ENCODE data around the gene SHE. TPM values are rescaled to one million over a fixed set of nuclear protein-coding genes. Genes with fewer than 3 reads are reported as not detected.

SHE gene
- total and polyA plus RNA-seq, 2 experiments from 2014 or later, result 0.23 to 0.69 TPM

GRCh38 chr1:154431586-154432373 is 70.4 kb downstream of the SHE start:
- Histone ChIP-seq H3K27me3 (ENCODE audit: insufficient read depth) (no peaks in the 10 kb centered on the region), H3K4me2 (peak overlapping the region; percentile 64; the same call in 1 of the 2 replicates), H3F3A (replicated peaks; ENCODE audit: low read depth) (no peaks in the 10 kb centered on the region), H2AFZ (no peak overlapping the region), H3K79me2 (replicated peaks; ENCODE audit: insufficient read depth) (no peaks in the 10 kb centered on the region), H3K4me3 (no peak overlapping the region), H3K27ac (ENCODE audit: low read depth) (no peak overlapping the region), H3K9me2 (ENCODE audit: insufficient read depth) (no peaks in the 10 kb centered on the region), H4K20me1 (replicated peaks; ENCODE audit: insufficient read depth) (no peaks in the 10 kb centered on the region), H3K36me3 (ENCODE audit: insufficient read depth) (no peaks in the 10 kb centered on the region), H3K4me1 (ENCODE audit: insufficient read depth) (peaks cover 24% of the 10 kb centered on the region)
- no peaks in the 10 kb centered on the region for H3K36me3 Mint-ChIP-seq (ENCODE audit: low read depth)
- H3K27ac Mint-ChIP-seq, result no peak overlapping the region
- H3K27me3 Mint-ChIP-seq (ENCODE audit: insufficient read depth, low read depth, poor library complexity), result peaks cover 7% of the 10 kb centered on the region
- DNase-seq (ENCODE audit: low spot score) (no peak), ATAC-seq (no peak)
- H3K4me1 Mint-ChIP-seq, result peaks cover 26% of the 10 kb centered on the region
- H3K9me3 Mint-ChIP-seq, result no peaks in the 10 kb centered on the region
- TF ChIP-seq EZH2phosphoT487 (IDR thresholded peaks at IDR 0.05; ENCODE audit: unreplicated experiment) (no peak), NANOG (IDR thresholded peaks at IDR 0.05; ENCODE audit: borderline replicate concordance) (no peak), STAT1 (IDR thresholded peaks at IDR 0.05; ENCODE audit: unreplicated experiment) (no peak), JUNB (IDR thresholded peaks at IDR 0.05; ENCODE audit: unreplicated experiment) (no peak)
- H3K4me3 Mint-ChIP-seq, result no peak overlapping the region

GRCh38 chr1:154430903-154431302 is 71.3 kb downstream of the SHE start:
- H3K36me3 ChIP-seq (ENCODE audit: insufficient read depth), result no peaks in the 10 kb centered on the region
- DNase-seq (ENCODE audit: low spot score), result peak; percentile 63
- H3K27ac Mint-ChIP-seq, result no peak overlapping the region
- TF ChIP-seq ZNF114 (CRISPR knock-in tag; IDR thresholded peaks at IDR 0.05) (no peak), ZNF462 (CRISPR knock-in tag; IDR thresholded peaks at IDR 0.05) (no peak), EZH2phosphoT487 (IDR thresholded peaks at IDR 0.05; ENCODE audit: unreplicated experiment) (no peak), STAT1 (IDR thresholded peaks at IDR 0.05; ENCODE audit: unreplicated experiment) (no peak), CREB1 (CRISPR knock-in tag; IDR thresholded peaks at IDR 0.05; ENCODE audit: low read depth) (no peak), NANOG (IDR thresholded peaks at IDR 0.05; ENCODE audit: borderline replicate concordance) (no peak)
- no peaks in the 10 kb centered on the region for H3K27me3 ChIP-seq (ENCODE audit: insufficient read depth)
- H3K4me2 ChIP-seq, result peak overlapping the region; percentile 64
- 0 out of 2 replicates have a peak overlapping the region, but pooled peaks have one; percentile 20 for H3K4me3 ChIP-seq
- peak overlapping the region; percentile 17; the same call in 1 of the 3 replicates for H3K4me3 Mint-ChIP-seq
- peaks cover 24% of the 10 kb centered on the region for H3K4me1 ChIP-seq (ENCODE audit: insufficient read depth)
- no peaks in the 10 kb centered on the region for H3K36me3 Mint-ChIP-seq (ENCODE audit: low read depth)
- no peaks in the 10 kb centered on the region for H3K79me2 ChIP-seq (replicated peaks; ENCODE audit: insufficient read depth)
- peaks cover 26% of the 10 kb centered on the region for H3K4me1 Mint-ChIP-seq
- H4K20me1 ChIP-seq (replicated peaks; ENCODE audit: insufficient read depth), result no peaks in the 10 kb centered on the region
- no peaks in the 10 kb centered on the region for H3K9me3 Mint-ChIP-seq
- H2AFZ ChIP-seq, result peak overlapping the region; percentile 87
- ATAC-seq, result peak; percentile 70
- no peak overlapping the region for H3K27ac ChIP-seq (ENCODE audit: low read depth)
- H3K9me2 ChIP-seq (ENCODE audit: insufficient read depth), result no peaks in the 10 kb centered on the region
- no peaks in the 10 kb centered on the region for H3F3A ChIP-seq (replicated peaks; ENCODE audit: low read depth)
- H3K27me3 Mint-ChIP-seq (ENCODE audit: insufficient read depth, low read depth, poor library complexity), result peaks cover 7% of the 10 kb centered on the region
